ENCODE measurements around the gene SLC25A41. TPM values are rescaled to one million over a fixed set of nuclear protein-coding genes. Genes with fewer than 3 reads are reported as not detected.
"Not testable (repeated sequence)": the region's sequence is repeated elsewhere in the genome, so short reads cannot be mapped to it uniquely, and the experiment has no call there.

The SLC25A41 gene
- total RNA-seq, 1 donor from 2014 or later, result 0.41 TPM

- DNase-seq (ENCODE audit: low spot score in 2 of 2), result no peak
These were observed 19.6 kb downstream of the SLC25A41 start for GRCh38 chr19:6413721-6414643.

GRCh38 chr19:6413291-6413690 lies 20.3 kb downstream of the SLC25A41 start:
- FAIRE-seq (no peak), DNase-seq (ENCODE audit: low spot score in 2 of 2) (peak in 1 of 2 donors; percentile 26)

More at GRCh38 chr19:6413721-6414643, 19.6 kb downstream of the SLC25A41 start:
- no peak for FAIRE-seq

DNA sequence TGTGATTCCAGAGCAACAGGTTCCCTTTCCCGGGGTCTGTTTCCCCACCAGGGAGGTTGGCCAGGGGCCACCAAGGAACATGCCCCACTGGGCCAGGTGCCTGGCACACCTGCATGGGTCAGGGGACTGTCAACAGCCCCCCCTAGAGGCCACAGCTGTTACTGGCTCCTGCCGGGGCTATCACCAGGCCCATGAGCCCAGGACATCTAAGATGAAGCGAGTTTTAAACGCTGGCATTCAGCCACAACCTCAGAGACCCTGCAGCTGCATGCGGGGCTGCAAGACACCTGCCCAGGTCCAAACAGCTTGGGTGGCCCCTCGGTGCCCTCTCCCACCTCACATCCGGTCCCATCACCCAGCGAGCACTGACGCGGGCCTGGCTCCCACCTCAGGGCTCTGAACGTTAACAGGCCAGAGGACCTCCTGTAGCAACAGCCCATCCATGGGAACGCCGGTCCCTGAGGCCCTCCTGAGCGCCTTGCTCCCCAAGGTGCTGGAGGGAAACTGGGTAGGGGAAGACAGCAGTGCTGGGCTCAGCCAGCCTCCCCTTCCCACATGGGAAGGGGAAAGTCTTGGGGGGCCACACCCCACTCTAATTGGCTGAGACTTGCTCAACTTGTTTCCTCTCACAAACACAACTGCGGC lies 21.0 kb downstream of the SLC25A41 start:
- DNase-seq (ENCODE audit: low spot score in 2 of 2) (peak in 1 of 2 donors; percentile 27), FAIRE-seq (no peak)

DNA sequence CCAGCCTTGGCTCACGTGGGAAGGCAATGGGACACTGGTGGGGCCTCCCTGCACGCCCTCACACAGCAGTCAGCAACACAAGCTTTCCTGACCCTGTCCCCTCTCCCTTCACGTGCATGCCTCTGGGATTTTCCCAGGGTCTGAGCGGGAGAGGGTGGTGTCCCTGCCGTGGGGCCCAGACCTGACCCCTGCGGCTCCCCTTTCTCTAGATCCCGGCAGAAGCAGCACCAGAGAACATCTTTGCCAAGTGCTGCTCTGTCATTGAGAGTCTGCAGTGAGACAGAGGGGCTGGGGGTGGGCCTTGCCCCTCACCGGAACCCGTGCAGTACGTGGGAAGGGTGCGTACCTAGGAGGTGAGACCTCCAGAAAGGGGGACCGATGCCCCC lies 21.5 kb downstream of the SLC25A41 start:
- FAIRE-seq (no peak), DNase-seq (ENCODE audit: low spot score in 2 of 2) (no peak)

DNA sequence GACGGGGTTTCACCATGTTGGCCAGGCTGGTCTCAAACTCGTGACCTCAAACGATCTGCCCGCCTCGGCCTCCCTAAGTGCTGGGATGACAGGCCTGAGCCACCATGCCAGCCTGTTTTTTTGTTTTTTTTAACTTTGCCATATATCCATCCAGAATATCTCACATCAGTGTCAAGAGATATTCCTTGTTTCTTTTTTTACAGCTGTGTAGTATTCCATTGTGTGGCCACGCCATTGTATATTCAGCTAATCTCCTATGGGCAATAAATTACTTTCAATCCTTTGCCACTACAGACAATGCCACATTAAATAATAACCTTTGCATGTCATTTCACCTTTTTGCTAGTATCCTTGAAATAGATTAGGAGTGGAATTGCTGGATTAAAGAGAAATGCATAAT lies 24.2 kb downstream of the SLC25A41 start:
- no peak for DNase-seq (ENCODE audit: low spot score in 2 of 2)
- no peak for FAIRE-seq

GRCh38 chr19:6406401-6406800 lies 27.2 kb downstream of the SLC25A41 start:
- DNase-seq (ENCODE audit: low spot score in 2 of 2) (no peak), FAIRE-seq (no peak)

DNA sequence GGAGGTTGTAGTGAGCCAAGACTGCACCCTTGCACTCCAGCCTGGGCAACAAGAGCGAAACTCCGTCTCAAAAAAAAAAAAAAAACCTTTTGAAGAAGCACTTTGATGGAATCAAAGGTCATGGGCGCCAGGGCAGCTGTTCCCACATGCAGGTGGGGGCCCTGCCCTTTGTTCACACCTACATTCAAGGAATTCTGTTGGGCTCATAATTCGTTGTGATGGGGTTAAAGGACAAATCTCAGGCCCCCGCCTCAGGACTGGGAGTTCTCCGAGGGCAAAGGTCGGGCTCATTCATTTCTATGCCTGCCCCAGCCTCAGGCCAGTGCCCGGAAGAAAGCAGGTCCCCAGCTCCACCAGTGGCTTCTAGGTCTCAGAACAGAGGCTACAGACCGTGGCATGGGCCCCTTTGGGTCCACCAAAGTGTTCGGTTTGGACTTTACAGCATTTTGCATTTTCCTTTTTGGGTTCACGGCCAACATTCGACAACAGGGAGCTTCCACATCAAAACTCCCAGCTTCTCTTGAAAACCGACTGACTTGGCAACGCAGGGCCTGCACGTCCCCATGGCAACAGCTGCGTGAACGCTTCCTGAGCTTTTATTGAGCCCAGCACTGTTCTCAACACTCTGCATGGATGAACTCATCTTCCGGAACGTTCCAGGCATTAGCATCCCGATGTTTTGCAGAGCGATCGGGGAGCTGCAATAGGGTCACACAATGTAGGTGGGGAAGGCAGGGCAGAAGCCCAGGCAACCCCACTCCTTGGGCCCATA lies 30.5 kb downstream of the SLC25A41 start:
- no peak for FAIRE-seq
- DNase-seq (ENCODE audit: low spot score in 2 of 2), result peak in 1 of 2 donors; percentile 84

DNA sequence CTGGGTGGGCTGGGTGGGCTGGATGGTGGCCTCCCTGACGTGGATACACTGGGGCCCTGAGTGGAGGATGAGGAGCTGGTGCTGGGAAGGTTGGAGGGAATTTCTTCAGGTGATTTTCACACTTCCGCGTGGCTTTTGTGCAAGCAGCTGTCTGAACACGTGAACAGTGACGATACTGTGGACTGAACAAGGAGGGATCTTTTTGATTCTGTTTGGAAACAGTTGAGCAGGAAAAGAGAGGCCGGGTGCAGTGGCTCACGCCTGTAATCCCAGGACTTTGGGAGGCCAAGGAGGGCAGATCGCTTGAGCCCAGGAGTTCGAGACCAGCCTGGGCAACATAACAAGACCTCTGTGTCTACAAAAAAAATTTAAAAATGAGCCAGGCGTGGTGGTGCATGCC lies 31.5 kb downstream of the SLC25A41 start:
- FAIRE-seq (no peak), DNase-seq (ENCODE audit: low spot score in 2 of 2) (no peak)

DNA sequence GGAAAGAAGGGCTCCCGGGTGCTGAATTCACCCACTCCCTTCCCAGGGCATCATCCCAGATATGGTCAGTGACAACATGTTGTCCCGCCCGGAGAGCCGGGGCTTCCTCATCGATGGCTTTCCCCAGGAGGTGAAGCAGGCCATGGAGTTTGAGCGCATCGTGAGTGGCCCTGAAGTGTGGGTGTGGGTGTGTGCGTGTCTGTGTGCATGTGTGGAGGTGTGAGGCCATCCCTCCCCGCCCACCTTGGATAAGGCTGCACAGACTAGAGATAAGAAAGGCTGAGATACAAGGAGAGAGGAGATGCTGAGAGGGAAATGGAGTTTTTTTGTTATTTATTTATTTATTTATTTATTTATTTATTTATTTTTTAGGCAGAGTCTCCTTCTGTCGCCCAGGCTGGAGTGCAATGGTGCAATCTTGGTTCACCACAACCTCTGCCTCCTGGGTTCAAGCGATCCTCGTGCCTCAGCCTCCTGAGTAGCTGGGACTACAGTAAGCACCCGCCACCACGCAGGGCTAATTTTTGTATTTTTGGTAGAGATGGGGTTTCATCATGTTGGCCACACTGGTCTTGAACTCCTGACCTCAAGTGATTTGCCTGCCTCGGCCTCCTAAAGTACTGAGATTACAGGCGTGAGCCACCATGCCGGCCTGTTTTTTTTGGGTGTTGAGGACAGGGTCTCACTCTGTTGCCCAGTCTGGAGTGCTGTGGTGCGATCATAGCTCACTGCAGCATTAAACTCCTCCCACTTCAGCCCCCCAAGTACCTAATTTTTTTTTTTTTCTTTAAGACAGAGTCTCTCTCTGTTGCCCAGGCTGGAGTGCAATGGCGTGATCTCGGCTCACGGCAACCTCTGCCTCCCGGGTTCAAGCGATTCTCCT lies 33.3 kb downstream of the SLC25A41 start:
- FAIRE-seq; DNase-seq (ENCODE audit: low spot score in 2 of 2): not testable (repeated sequence)

DNA sequence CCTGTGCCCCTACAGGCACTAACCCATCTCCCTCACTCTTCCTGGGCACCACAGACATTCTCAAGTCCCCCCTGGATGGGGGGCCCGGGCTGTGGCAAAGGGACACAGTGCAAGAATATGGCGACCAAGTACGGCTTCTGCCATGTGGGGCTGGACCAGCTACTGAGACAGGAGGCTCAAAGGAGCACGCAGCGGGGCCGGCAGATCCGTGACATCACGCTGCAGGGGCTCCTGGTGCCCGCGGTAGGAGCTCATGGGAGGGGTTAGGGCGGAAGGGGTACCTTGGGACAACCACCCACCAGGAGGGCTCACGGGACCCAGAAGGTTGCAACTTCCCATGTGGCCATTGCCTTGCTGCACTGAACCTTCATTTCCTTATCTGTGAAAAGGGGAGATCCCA lies 37.3 kb downstream of the SLC25A41 start:
- FAIRE-seq (no peak), DNase-seq (ENCODE audit: low spot score in 2 of 2) (no peak)

DNA sequence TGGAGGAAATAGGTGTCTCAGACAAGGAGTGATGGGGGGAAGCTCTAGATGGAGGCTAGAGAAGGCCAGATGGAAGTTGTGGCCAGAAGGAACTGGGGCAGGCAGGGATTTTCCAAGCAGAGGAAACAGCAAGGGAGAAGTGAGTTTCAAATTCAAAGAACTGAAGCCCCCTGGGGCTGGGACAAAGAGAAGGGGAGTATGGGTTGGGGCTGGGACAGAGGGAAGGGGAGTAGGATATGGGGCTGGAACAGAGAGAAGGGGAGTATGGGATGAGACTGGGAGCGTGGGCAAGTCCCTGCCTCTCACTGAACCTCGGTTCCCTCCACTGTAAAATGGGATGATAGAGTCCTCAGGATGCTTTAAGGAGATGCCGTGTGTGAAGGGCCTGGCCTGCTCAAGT lies 38.7 kb downstream of the SLC25A41 start:
- FAIRE-seq (no peak), DNase-seq (ENCODE audit: low spot score in 2 of 2) (no peak)

- peak in 1 of 2 donors; percentile 38 for DNase-seq (ENCODE audit: low spot score in 2 of 2)
- FAIRE-seq, result no peak
These were observed 39.6 kb downstream of the SLC25A41 start for GRCh38 chr19:6393983-6394412.

- peak; percentile 85 to 95 for DNase-seq (ENCODE audit: low spot score in 2 of 2)
- no peak for FAIRE-seq
These were observed 40.2 kb downstream of the SLC25A41 start, which contains the start of gene GTF2F1 for GRCh38 chr19:6393074-6393982. Gene GTF2F1, minus strand, starts transcription at chr19:6393164. Its CDS starts 169 bp downstream, at chr19:6392995.

DNA sequence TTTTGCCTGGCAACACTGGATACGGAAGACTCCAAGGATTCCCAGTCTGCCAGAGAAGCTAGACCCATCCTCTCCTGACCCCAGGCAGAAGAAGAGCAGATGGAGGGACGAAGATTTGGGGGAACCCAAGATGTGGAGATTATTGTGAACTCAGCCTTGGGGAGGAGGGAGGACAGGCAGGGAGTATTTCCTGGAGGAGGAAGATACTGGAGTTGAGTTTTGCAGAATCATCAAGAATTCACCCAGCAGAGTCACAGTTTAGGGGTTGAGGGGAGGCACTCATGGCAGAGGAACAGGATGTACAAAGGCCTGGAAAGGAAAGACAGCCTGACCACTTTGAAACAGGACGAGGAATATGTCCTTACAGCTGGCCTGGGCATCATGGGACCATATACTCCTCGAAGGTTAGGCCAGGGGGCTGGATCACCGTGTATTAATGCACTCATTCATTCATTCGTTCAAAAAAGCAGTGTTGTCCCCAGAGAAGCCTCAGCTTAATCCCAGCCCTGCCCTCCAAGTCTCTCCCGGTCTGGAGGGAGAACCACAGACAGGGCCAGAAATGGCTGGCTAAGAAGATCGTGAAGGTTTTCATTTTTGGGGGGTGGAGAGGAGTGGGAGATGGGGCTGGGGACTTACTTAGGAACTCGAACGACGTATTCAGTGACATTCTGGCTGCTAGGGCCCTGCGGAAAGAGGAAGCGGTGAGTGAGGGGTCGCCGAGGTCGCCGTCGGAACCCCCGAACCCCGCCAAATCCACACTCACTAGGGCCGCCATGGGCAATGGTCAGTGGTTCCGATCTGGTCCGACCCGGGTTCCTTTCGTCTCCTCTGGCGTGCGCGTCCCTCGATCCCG lies 41.1 kb downstream of the SLC25A41 start:
- no peak for FAIRE-seq
- DNase-seq (ENCODE audit: low spot score in 2 of 2), result no peak

DNA sequence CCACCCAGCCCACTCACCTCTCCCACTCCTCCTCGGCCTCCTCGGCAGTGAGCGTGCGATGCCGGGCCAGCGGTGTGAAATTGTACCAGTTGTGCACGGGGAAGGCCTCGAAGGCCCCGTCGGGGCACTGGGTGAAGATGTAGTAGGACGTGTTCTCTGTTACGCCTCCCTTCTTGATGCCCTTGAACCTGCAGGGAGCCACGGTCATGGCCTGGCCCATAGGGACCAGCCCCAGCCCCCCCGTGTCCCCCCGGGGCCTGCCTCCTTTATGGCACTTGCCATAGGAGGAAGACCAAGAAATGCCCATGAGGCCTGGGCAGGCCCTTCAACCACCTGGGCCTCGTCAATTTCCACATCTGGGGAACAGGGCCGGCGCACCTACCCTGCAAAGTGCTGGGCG lies 46.2 kb downstream of the SLC25A41 start:
- DNase-seq (ENCODE audit: low spot score in 2 of 2) (no peak), FAIRE-seq (no peak)

- no peak for DNase-seq (ENCODE audit: low spot score in 2 of 2)
- no peak for FAIRE-seq
These were observed 49.2 kb downstream of the SLC25A41 start for GRCh38 chr19:6384381-6384780.

GRCh38 chr19:6383188-6383587 lies 50.4 kb downstream of the SLC25A41 start:
- DNase-seq (ENCODE audit: low spot score in 2 of 2) (no peak), FAIRE-seq (no peak)
